HAP-1 (cell line): Measurements from ENCODE around the gene DDX25.

ENCODE experiments used
- DNase-seq, 2 experiments: peaks; one replicate each; pipeline ENCODE4 v3.0.0-alpha.2; 2016 to 2020; ENCODE audit warnings: low spot score in 2 of 2
- H3K27me3 ChIP-seq: fragments of 250-450 bp; sonication (Bioruptor Pico); 2 replicates; pipeline ENCODE4 v1.5.1; 2020; ENCODE audit warnings: low read depth, mild to moderate bottlenecking, moderate library complexity
- H3K36me3 ChIP-seq: fragments of 250-450 bp; sonication (Bioruptor Pico); replicated peaks from 2 replicates; pipeline ENCODE4 v1.5.1; 2020; ENCODE audit warnings: mild to moderate bottlenecking
- H3K4me1 ChIP-seq: fragments of 250-450 bp; sonication (Bioruptor Pico); 2 replicates; pipeline ENCODE4 v1.5.1; 2020; ENCODE audit warnings: mild to moderate bottlenecking
- H3K4me3 ChIP-seq: fragments of 250-450 bp; sonication (Bioruptor Pico); 2 replicates; pipeline ENCODE4 v1.5.1; 2020; ENCODE audit warnings: mild to moderate bottlenecking, moderate library complexity
- H3K9me3 ChIP-seq: fragments of 250-450 bp; sonication (Bioruptor Pico); 2 replicates; pipeline ENCODE4 v1.5.1; 2020; ENCODE audit warnings: mild to moderate bottlenecking, moderate library complexity
- in situ Hi-C: fragments of 300-500 bp; cut with MboI; formaldehyde crosslinking; loops from 3 replicates; pipeline ENCODE4 v1.14.3; 2020; ENCODE audit warnings: low sequenced_read_pairs, inconsistent platforms, mixed read lengths

Gene DDX25

GRCh38 chr11:125932301-125932700, 28.0 kb downstream of the DDX25 start:
- Histone ChIP-seq H3K27me3 (peaks cover 5% of the 10 kb centered on the region), H3K9me3 (no peaks in the 10 kb centered on the region), H3K4me3 (no peak overlapping the region), H3K36me3 (no peaks in the 10 kb centered on the region), H3K4me1 (0 out of 2 replicates have a peak, but pooled peaks cover 4% of the 10 kb centered on the region)
- in situ Hi-C loops = no loop called here
- DNase-seq = no peak

- 0 out of 2 replicates have a peak, but pooled peaks cover 4% of the 10 kb centered on the region for H3K4me1 ChIP-seq
- H3K9me3 ChIP-seq = no peaks in the 10 kb centered on the region
- peaks cover 5% of the 10 kb centered on the region for H3K27me3 ChIP-seq
- no peaks in the 10 kb centered on the region for H3K36me3 ChIP-seq
- no peak overlapping the region for H3K4me3 ChIP-seq
- in situ Hi-C loops = no loop called here
- DNase-seq = no peak
Measured at GRCh38 chr11:125933030-125933813, 28.9 kb downstream of the DDX25 start.

- H3K36me3 ChIP-seq = no peaks in the 10 kb centered on the region
- H3K9me3 ChIP-seq = no peaks in the 10 kb centered on the region
- H3K4me3 ChIP-seq = no peak overlapping the region
- H3K4me1 ChIP-seq = 0 out of 2 replicates have a peak, but pooled peaks cover 4% of the 10 kb centered on the region
- no peaks in the 10 kb centered on the region for H3K27me3 ChIP-seq
- no peak for DNase-seq
- in situ Hi-C loops = no loop called here
Measured at GRCh38 chr11:125934473-125934872, 30.2 kb downstream of the DDX25 start.

GRCh38 chr11:125935056-125935455, 30.7 kb downstream of the DDX25 start:
- Histone ChIP-seq H3K4me1 (0 out of 2 replicates have a peak, but pooled peaks cover 4% of the 10 kb centered on the region), H3K9me3 (no peaks in the 10 kb centered on the region), H3K27me3 (no peaks in the 10 kb centered on the region), H3K4me3 (no peak overlapping the region), H3K36me3 (no peaks in the 10 kb centered on the region)
- in situ Hi-C loops = no loop called here
- DNase-seq = no peak

GRCh38 chr11:125935618-125936199, 31.4 kb downstream of the DDX25 start:
- in situ Hi-C loops = no loop called here
- Histone ChIP-seq H3K36me3 (no peaks in the 10 kb centered on the region), H3K27me3 (no peaks in the 10 kb centered on the region), H3K4me3 (no peak overlapping the region), H3K9me3 (no peaks in the 10 kb centered on the region), H3K4me1 (0 out of 2 replicates have a peak, but pooled peaks cover 4% of the 10 kb centered on the region)
- DNase-seq = no peak

GRCh38 chr11:125938418-125938817, 34.1 kb downstream of the DDX25 start:
- in situ Hi-C loops = no loop called here
- H3K4me1 ChIP-seq = no peaks in the 10 kb centered on the region

GRCh38 chr11:125939081-125939521, 34.8 kb downstream of the DDX25 start:
- no peaks in the 10 kb centered on the region for H3K27me3 ChIP-seq
- no peaks in the 10 kb centered on the region for H3K9me3 ChIP-seq
- H3K4me1 ChIP-seq = no peaks in the 10 kb centered on the region
- DNase-seq = no peak
- H3K4me3 ChIP-seq = no peak overlapping the region
- in situ Hi-C loops = no loop called here
- no peaks in the 10 kb centered on the region for H3K36me3 ChIP-seq

More at GRCh38 chr11:125938418-125938817, 34.1 kb downstream of the DDX25 start:
- Histone ChIP-seq H3K9me3 (no peaks in the 10 kb centered on the region), H3K4me3 (no peak overlapping the region), H3K27me3 (no peaks in the 10 kb centered on the region), H3K36me3 (no peaks in the 10 kb centered on the region)
- no peak for DNase-seq

GRCh38 chr11:125940145-125940544, 35.8 kb downstream of the DDX25 start:
- H3K4me1 ChIP-seq = no peaks in the 10 kb centered on the region
- no peak for DNase-seq
- no peaks in the 10 kb centered on the region for H3K36me3 ChIP-seq
- no peak overlapping the region for H3K4me3 ChIP-seq
- H3K9me3 ChIP-seq = no peaks in the 10 kb centered on the region
- no peaks in the 10 kb centered on the region for H3K27me3 ChIP-seq
- in situ Hi-C loops = no loop called here

- Histone ChIP-seq H3K9me3 (no peaks in the 10 kb centered on the region), H3K4me1 (no peaks in the 10 kb centered on the region), H3K27me3 (no peaks in the 10 kb centered on the region), H3K36me3 (no peaks in the 10 kb centered on the region), H3K4me3 (no peak overlapping the region)
- in situ Hi-C loops = no loop called here
- DNase-seq = no peak
Measured at GRCh38 chr11:125941267-125941618, 36.9 kb downstream of the DDX25 start.

- H3K4me1 ChIP-seq = no peaks in the 10 kb centered on the region
- in situ Hi-C loops = no loop called here
- H3K27me3 ChIP-seq = no peaks in the 10 kb centered on the region
- no peaks in the 10 kb centered on the region for H3K36me3 ChIP-seq
- H3K4me3 ChIP-seq = no peak overlapping the region
- DNase-seq = peak; percentile 55 to 83
- no peaks in the 10 kb centered on the region for H3K9me3 ChIP-seq
Measured at GRCh38 chr11:125941619-125942611, 37.6 kb downstream of the DDX25 start.

GRCh38 chr11:125942771-125943428, 38.6 kb downstream of the DDX25 start:
- in situ Hi-C loops = no loop called here
- no peaks in the 10 kb centered on the region for H3K9me3 ChIP-seq
- no peak for DNase-seq
- no peaks in the 10 kb centered on the region for H3K4me1 ChIP-seq
- H3K36me3 ChIP-seq = no peaks in the 10 kb centered on the region
- H3K4me3 ChIP-seq = no peak overlapping the region
- H3K27me3 ChIP-seq = no peaks in the 10 kb centered on the region

GRCh38 chr11:125943661-125944349, 39.5 kb downstream of the DDX25 start:
- Histone ChIP-seq H3K4me3 (no peak overlapping the region), H3K27me3 (no peaks in the 10 kb centered on the region), H3K4me1 (no peaks in the 10 kb centered on the region), H3K9me3 (no peaks in the 10 kb centered on the region), H3K36me3 (no peaks in the 10 kb centered on the region)
- in situ Hi-C loops = no loop called here
- no peak for DNase-seq
